Muscle layer of colon (tissue), 2 donors: ENCODE results near the gene CENPV.
"Not testable (repeated sequence)": the region's sequence is repeated elsewhere in the genome, so short reads cannot be mapped to it uniquely, and the experiment has no call there.

Source experiments
- H3K27ac ChIP-seq: one replicate; pipeline ENCODE4 v1.7.0; 2013; ENCODE audit warnings: low read depth, mild to moderate bottlenecking, low read length, moderate library complexity
- H3K27me3 ChIP-seq, 2 donors: one replicate each; pipeline ENCODE4 v1.7.0; 2013; ENCODE audit warnings: low read length in 2 of 2, mild to moderate bottlenecking in 2 of 2; ENCODE audit not compliant: insufficient read depth in 2 of 2, control insufficient read depth in 1 of 2
- H3K36me3 ChIP-seq: one replicate; pipeline ENCODE4 v1.7.0; 2013; ENCODE audit warnings: mild to moderate bottlenecking, low read length; ENCODE audit not compliant: insufficient read depth
- H3K4me1 ChIP-seq: one replicate; pipeline ENCODE4 v1.7.0; 2013; ENCODE audit warnings: mild to moderate bottlenecking, low read length; ENCODE audit not compliant: insufficient read depth
- H3K4me3 ChIP-seq, 2 donors: one replicate each; pipeline ENCODE4 v1.7.0; 2013; ENCODE audit warnings: low read length in 2 of 2, low read depth in 1 of 2, mild to moderate bottlenecking in 1 of 2, moderate library complexity in 1 of 2
- H3K9ac ChIP-seq: one replicate; pipeline ENCODE4 v1.7.0; 2013; ENCODE audit warnings: low read length
- H3K9me3 ChIP-seq: one replicate; pipeline ENCODE4 v1.7.0; 2013; ENCODE audit warnings: mild to moderate bottlenecking, low read length
- donor health status: abdominal sarcoma.
- donor health status: Adenocarcinoma of cecum.

CENPV gene

GRCh38 chr17:16338391-16338790 is 14.9 kb downstream of the CENPV start:
- no peaks in the 10 kb centered on the region for H3K9me3 ChIP-seq
- H3K4me3 ChIP-seq, result no peak overlapping the region
- H3K36me3 ChIP-seq, result no peaks in the 10 kb centered on the region
- H3K9ac ChIP-seq, result no peak overlapping the region
- H3K27ac ChIP-seq, result no peak overlapping the region
- H3K27me3 ChIP-seq, result no peaks in the 10 kb centered on the region
- no peaks in the 10 kb centered on the region for H3K4me1 ChIP-seq

- peaks cover 15% of the 10 kb centered on the region for H3K36me3 ChIP-seq
- H3K9me3 ChIP-seq, result no peaks in the 10 kb centered on the region
- no peak overlapping the region for H3K4me3 ChIP-seq
- no peaks in the 10 kb centered on the region for H3K4me1 ChIP-seq
- no peak overlapping the region for H3K9ac ChIP-seq
- no peaks in the 10 kb centered on the region for H3K27me3 ChIP-seq
- H3K27ac ChIP-seq, result no peak overlapping the region
Observed at GRCh38 chr17:16329519-16330271, 23.6 kb downstream of the CENPV start.

DNA sequence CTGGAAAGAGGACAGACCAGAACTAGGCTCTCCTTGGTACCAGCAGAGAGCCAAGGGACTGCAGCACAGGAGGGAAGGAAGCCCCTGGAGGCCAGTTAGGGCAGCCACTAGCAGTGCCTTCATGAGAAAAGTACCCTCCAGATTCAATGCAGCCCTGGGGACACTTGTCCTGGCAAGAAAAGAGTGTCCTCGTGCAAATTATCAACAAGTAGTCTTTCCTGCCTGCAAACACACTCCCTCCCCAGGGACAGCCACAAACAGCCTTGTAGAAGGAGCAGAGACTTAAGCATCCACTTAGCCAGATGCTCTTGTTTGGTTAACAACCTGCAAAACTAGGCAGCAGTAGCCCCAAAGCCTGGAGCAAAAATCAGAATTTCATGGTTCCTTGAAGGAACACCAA is 24.3 kb downstream of the CENPV start:
- H3K4me3 ChIP-seq, result no peak overlapping the region
- H3K36me3 ChIP-seq, result peaks cover 15% of the 10 kb centered on the region
- H3K9me3 ChIP-seq, result no peaks in the 10 kb centered on the region
- H3K9ac ChIP-seq, result no peak overlapping the region
- H3K27ac ChIP-seq, result no peak overlapping the region
- H3K4me1 ChIP-seq, result no peaks in the 10 kb centered on the region
- H3K27me3 ChIP-seq, result no peaks in the 10 kb centered on the region

GRCh38 chr17:16327018-16327417 is 26.3 kb downstream of the CENPV start:
- peaks cover 15% of the 10 kb centered on the region for H3K36me3 ChIP-seq
- H3K4me3 ChIP-seq, result no peak overlapping the region
- no peak overlapping the region for H3K9ac ChIP-seq
- H3K9me3 ChIP-seq, result no peaks in the 10 kb centered on the region
- H3K4me1 ChIP-seq, result no peaks in the 10 kb centered on the region
- no peaks in the 10 kb centered on the region for H3K27me3 ChIP-seq
- H3K27ac ChIP-seq, result no peak overlapping the region

- Histone ChIP-seq H3K36me3 (peaks cover 15% of the 10 kb centered on the region), H3K4me3 (no peak overlapping the region), H3K4me1 (no peaks in the 10 kb centered on the region), H3K9me3 (no peaks in the 10 kb centered on the region), H3K9ac (no peak overlapping the region), H3K27me3 (no peaks in the 10 kb centered on the region), H3K27ac (no peak overlapping the region)
Observed at GRCh38 chr17:16325964-16326363, 27.3 kb downstream of the CENPV start.

DNA sequence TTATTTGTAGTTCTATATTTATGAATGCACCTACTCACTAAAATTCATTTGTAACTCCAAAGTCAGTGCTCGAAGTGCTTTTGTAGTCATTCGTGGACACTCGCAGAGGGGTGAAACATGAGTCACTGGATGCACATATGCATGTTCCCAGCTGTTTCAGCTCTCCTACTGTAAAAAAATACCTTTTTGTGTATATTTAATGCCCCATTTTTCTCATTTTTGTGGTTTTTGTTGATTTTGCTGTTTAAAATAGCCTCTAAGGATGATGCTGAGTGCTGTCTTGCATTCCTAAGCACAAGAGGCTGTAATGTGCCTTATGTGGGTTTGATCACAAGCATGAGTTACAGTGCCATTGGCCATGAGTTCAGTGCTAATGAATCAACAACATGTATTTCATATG is 30.6 kb downstream of the CENPV start:
- Histone ChIP-seq H3K4me3 (no peak overlapping the region), H3K27me3 (no peaks in the 10 kb centered on the region), H3K4me1 (no peaks in the 10 kb centered on the region), H3K9me3 (no peaks in the 10 kb centered on the region), H3K9ac (no peak overlapping the region), H3K27ac (no peak overlapping the region), H3K36me3 (peaks cover 15% of the 10 kb centered on the region)

- H3K9ac ChIP-seq, result no peak overlapping the region
- H3K27ac ChIP-seq, result no peak overlapping the region
- H3K9me3 ChIP-seq, result no peaks in the 10 kb centered on the region
- H3K4me1 ChIP-seq, result no peaks in the 10 kb centered on the region
- no peaks in the 10 kb centered on the region for H3K27me3 ChIP-seq
- H3K36me3 ChIP-seq, result no peaks in the 10 kb centered on the region
- no peak overlapping the region for H3K4me3 ChIP-seq
Observed at GRCh38 chr17:16319969-16320368, 33.3 kb downstream of the CENPV start.

DNA sequence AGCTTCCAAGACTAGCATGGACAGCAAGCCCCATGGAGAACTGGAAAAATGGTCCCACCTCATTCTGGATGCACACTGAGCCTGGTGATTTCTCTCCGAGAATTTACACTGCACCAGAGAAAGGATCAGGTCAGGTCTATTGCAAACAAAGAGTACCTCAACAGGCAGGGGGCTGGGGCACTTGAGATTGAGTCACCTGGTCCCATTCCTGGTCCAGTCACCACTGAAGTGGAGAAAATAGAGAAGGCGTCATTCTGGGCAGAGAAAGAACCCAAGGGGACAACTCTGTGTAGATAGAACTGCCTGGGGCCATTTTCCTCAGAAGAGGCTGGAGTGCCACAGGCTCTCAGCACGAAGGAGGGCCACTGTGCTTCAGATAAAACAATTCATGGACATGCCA is 38.4 kb downstream of the CENPV start:
- Histone ChIP-seq H3K9me3 (no peaks in the 10 kb centered on the region), H3K27ac (no peak overlapping the region), H3K36me3 (peaks cover 8% of the 10 kb centered on the region), H3K4me1 (no peaks in the 10 kb centered on the region), H3K9ac (no peak overlapping the region), H3K4me3 (no peak overlapping the region), H3K27me3 (no peaks in the 10 kb centered on the region)

- no peaks in the 10 kb centered on the region for H3K27me3 ChIP-seq
- no peak overlapping the region for H3K27ac ChIP-seq
- H3K4me3 ChIP-seq, result no peak overlapping the region
- no peak overlapping the region for H3K9ac ChIP-seq
- no peaks in the 10 kb centered on the region for H3K4me1 ChIP-seq
- no peaks in the 10 kb centered on the region for H3K9me3 ChIP-seq
- H3K36me3 ChIP-seq, result peaks cover 8% of the 10 kb centered on the region
Observed at GRCh38 chr17:16314189-16314588, 39.1 kb downstream of the CENPV start.

DNA sequence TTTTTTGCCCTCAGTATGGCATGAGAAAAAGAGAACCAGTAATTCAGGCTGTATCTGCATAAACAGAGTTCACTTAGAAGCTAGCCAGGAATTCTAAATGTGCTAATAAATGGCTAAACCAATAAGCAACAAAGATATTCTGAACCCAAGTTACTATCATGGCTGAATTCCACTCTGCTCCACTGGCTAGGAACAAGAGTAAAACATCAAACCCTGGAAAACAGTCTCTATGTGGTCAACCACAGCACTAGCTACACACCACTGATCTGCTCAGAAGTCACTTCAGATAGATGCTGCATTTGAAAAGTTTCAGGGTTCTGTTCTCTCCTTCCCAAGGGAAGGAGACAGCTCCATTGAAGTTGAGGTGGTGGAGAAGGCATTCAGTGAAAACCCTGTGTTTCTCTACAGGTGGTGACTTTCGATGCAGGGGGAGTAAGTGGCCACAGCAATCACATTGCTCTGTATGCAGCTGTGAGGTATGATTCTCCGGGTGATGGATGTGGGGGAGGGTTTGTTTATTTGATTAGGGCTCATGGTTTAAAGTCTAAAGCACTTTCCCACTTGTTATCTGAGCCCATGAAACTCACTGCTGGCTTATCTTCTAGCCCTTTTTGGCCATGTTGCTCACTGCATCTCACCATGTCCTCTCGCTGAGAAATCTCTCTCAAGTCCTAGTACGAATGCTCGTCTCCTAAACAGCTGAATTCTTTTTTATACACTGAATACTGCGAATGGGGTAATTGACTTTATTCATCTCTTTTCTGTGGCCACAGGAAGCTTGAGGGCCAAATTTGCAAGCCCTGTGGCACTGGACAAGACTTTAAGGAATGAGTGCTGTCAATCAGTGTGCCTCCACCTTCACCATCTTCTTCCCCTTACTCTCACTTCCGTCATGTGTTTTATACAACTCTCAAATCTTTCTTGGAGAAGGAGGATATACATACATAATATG is 39.9 kb downstream of the CENPV start:
- Histone ChIP-seq H3K36me3 (peaks cover 8% of the 10 kb centered on the region), H3K4me3 (no peak overlapping the region), H3K9me3 (no peaks in the 10 kb centered on the region), H3K27ac (no peak overlapping the region), H3K9ac (no peak overlapping the region), H3K4me1 (no peaks in the 10 kb centered on the region), H3K27me3 (no peaks in the 10 kb centered on the region)

- not testable (repeated sequence) for H3K9ac ChIP-seq, H3K36me3 ChIP-seq, H3K27ac ChIP-seq, H3K4me1 ChIP-seq, H3K4me3 ChIP-seq, H3K27me3 ChIP-seq, H3K9me3 ChIP-seq
Observed at GRCh38 chr17:16312061-16312460, 41.2 kb downstream of the CENPV start.
